Esophagus squamous epithelium (tissue), 5 donors: Measurements from ENCODE around the gene PIERCE2. TPM values are rescaled to one million over a fixed set of nuclear protein-coding genes. Genes with fewer than 3 reads are reported as not detected.
"Not testable (repeated sequence)": the region's sequence is repeated elsewhere in the genome, so short reads cannot be mapped to it uniquely, and the experiment has no call there.

Experiments used
- DNase-seq: peaks from one replicate; lab custom pipeline; 2025; lab: John Stamatoyannopoulos, UW
- H3K27ac ChIP-seq, 4 donors: fragments of 200-600 bp; sonication (generic); one replicate each; pipeline ENCODE4 v1.5.1; 2016 to 2019; ENCODE audit warnings: mild to moderate bottlenecking in 1 of 4
- H3K27me3 ChIP-seq, 4 donors: fragments of 200-600 bp; sonication (generic); 1 replicate in 3 of 4; 2 replicates in 1 of 4; pipeline versions ENCODE4 v1.5.1 to v1.6.0; 2017 to 2021; ENCODE audit warnings: antibody characterized with exemption in 1 of 4
- H3K36me3 ChIP-seq, 3 donors: fragments of 200-600 bp; sonication (generic); one replicate each; pipeline ENCODE4 v1.5.1; 2016 to 2019
- H3K4me1 ChIP-seq, 3 donors: fragments of 200-600 bp; sonication (generic); one replicate each; pipeline ENCODE4 v1.5.1; 2017 to 2019
- H3K4me3 ChIP-seq, 4 donors: fragments of 200-600 bp; sonication (generic); 1 replicate in 3 of 4; 2 replicates in 1 of 4; pipeline ENCODE4 v1.5.1; 2016 to 2019; ENCODE audit warnings: mild to moderate bottlenecking in 2 of 4, moderate library complexity in 1 of 4
- H3K9me3 ChIP-seq, 3 donors: fragments of 200-600 bp; sonication (generic); one replicate each; pipeline ENCODE4 v1.5.1; 2016 to 2019
- POLR2A ChIP-seq, 4 donors: fragments of 450-650 bp; IDR thresholded peaks; one replicate each; pipeline ENCODE4 v1.6.1; 2017; ENCODE audit warnings: antibody characterized with exemption in 4 of 4, mild to moderate bottlenecking in 4 of 4, moderate library complexity in 3 of 4
- WGBS, 2 donors: methylation state at CpG; one replicate each; pipeline ENCODE4 v1.1.5; 2018; 5-methylcytosine and 5-hydroxymethylcytosine counted together
- intact Hi-C: fragments of 100-400 bp; cut with DNase I; formaldehyde crosslinking; loops from one replicate; pipeline ENCODE4 v1.15.0; 2022
- total RNA-seq, 4 donors: library from RNA; depleted of rRNA; stranded (reverse); fragments of >200 nt; gene quantifications; one replicate each; pipeline ENCODE4 v1.1.0, GENCODE V29; 2016
- TF ChIP-seq, protein P1 (sequence below), 6 experiments: fragments of 450-650 bp in 4 of 6; fragments of 200-600 bp in 2 of 6; sonication (generic) in 2 of 6; IDR thresholded peaks; one replicate each; pipeline ENCODE4 v1.5.1; 2016 to 2019; ENCODE audit warnings: antibody characterized with exemption in 6 of 6, mild to moderate bottlenecking in 4 of 6, moderate library complexity in 4 of 6
- donor health status: DM: yes; HTN: yes; CAD: no.

PIERCE2 gene
- total RNA-seq, 4 donors from 2014 or later = 3.2 TPM; not detected in 3

DNA sequence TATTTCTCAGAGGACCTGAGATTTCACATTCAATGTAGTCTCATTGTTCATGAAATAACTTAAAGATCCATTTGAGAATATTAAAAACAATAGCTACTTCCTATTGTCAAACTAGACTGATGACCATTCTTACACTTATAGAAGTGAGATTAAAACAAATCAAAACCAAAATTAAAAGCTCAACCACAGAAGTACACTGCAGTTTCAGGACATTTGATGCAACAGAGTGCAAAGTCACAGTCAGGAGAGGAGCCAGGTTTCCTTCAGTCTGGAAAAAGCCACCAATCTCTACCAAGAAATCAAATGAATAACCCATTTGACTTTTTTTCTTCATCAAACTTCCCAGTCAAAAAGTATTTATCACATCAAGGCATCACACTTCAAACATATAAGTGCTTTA, 5.6 kb upstream of the PIERCE2 start:
- DNase-seq = no peak
- Histone ChIP-seq H3K36me3 (peaks cover 0 to 9% (median 0%) of the 10 kb centered on the region in 3 donors), H3K27me3 (no peaks in the 10 kb centered on the region), H3K4me3 (no peak overlapping the region), H3K9me3 (no peaks in the 10 kb centered on the region), H3K27ac (no peak overlapping the region), H3K4me1 (peaks cover 0 to 54% (median 24%) of the 10 kb centered on the region in 3 donors)
- intact Hi-C loops = no loop called here
- TF ChIP-seq POLR2A (IDR thresholded peaks at IDR 0.05) = no peak
- TF ChIP-seq, protein P1, sequence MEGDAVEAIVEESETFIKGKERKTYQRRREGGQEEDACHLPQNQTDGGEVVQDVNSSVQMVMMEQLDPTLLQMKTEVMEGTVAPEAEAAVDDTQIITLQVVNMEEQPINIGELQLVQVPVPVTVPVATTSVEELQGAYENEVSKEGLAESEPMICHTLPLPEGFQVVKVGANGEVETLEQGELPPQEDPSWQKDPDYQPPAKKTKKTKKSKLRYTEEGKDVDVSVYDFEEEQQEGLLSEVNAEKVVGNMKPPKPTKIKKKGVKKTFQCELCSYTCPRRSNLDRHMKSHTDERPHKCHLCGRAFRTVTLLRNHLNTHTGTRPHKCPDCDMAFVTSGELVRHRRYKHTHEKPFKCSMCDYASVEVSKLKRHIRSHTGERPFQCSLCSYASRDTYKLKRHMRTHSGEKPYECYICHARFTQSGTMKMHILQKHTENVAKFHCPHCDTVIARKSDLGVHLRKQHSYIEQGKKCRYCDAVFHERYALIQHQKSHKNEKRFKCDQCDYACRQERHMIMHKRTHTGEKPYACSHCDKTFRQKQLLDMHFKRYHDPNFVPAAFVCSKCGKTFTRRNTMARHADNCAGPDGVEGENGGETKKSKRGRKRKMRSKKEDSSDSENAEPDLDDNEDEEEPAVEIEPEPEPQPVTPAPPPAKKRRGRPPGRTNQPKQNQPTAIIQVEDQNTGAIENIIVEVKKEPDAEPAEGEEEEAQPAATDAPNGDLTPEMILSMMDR (IDR thresholded peaks at IDR 0.05) = no peak

- Histone ChIP-seq H3K27ac (no peak overlapping the region), H3K9me3 (no peaks in the 10 kb centered on the region), H3K4me3 (no peak overlapping the region), H3K36me3 (peaks cover 0 to 5% (median 0%) of the 10 kb centered on the region in 3 donors), H3K27me3 (no peaks in the 10 kb centered on the region), H3K4me1 (peaks cover 0 to 54% (median 24%) of the 10 kb centered on the region in 3 donors)
- TF ChIP-seq POLR2A (IDR thresholded peaks at IDR 0.05) = no peak
- TF ChIP-seq, protein P1 (IDR thresholded peaks at IDR 0.05) = no peak
- intact Hi-C loops = no loop called here
- no peak for DNase-seq
These were observed 4.8 kb upstream of the PIERCE2 start for GRCh38 chr15:55403531-55403930.

- Histone ChIP-seq H3K36me3 (no peaks in the 10 kb centered on the region), H3K27ac (peak overlapping the region; percentile 89 to 97 (median 96)), H3K4me1 (peaks cover 0 to 60% (median 24%) of the 10 kb centered on the region in 3 donors), H3K9me3 (no peaks in the 10 kb centered on the region), H3K4me3 (peak overlapping the region; percentile 79 to 94 (median 91)), H3K27me3 (no peaks in the 10 kb centered on the region)
- no peak for DNase-seq
- 2 to 3% methylated on average over 8 to 10 of the region's 20 CpGs for WGBS, 2 donors
- intact Hi-C loops = no loop called here
- TF ChIP-seq, protein P1 (IDR thresholded peaks at IDR 0.05) = no peak
- TF ChIP-seq POLR2A (IDR thresholded peaks at IDR 0.05) = no peak
These were observed 740 bp upstream of the PIERCE2 start for GRCh38 chr15:55407498-55408011.

GRCh38 chr15:55408976-55409375, 681 bp downstream of the PIERCE2 start:
- 57 to 63% methylated on average over 14 of the region's 14 CpGs for WGBS, 2 donors
- Histone ChIP-seq H3K4me3 (peak overlapping the region; percentile 79 to 94 (median 91)), H3K4me1 (peaks cover 0 to 46% (median 17%) of the 10 kb centered on the region in 3 donors), H3K27ac (peak overlapping the region; percentile 89 to 97 (median 96))
- DNase-seq, H3K36me3 ChIP-seq, intact Hi-C loops, H3K9me3 ChIP-seq, H3K27me3 ChIP-seq: not testable (repeated sequence)

- H3K27me3 ChIP-seq, intact Hi-C loops, H3K27ac ChIP-seq, H3K36me3 ChIP-seq, H3K4me1 ChIP-seq, H3K4me3 ChIP-seq, H3K9me3 ChIP-seq, DNase-seq: not testable (repeated sequence)
- 86 to 87% methylated on average over 8 of the region's 8 CpGs for WGBS, 2 donors
These were observed 9.4 kb downstream of the PIERCE2 start for GRCh38 chr15:55417678-55418077.

- H3K4me1 ChIP-seq = no peaks in the 10 kb centered on the region
- no peaks in the 10 kb centered on the region for H3K36me3 ChIP-seq
- TF ChIP-seq, protein P1 (IDR thresholded peaks at IDR 0.05) = no peak
- TF ChIP-seq POLR2A (IDR thresholded peaks at IDR 0.05) = no peak
- DNase-seq = no peak
- H3K27me3 ChIP-seq = no peaks in the 10 kb centered on the region
- H3K27ac ChIP-seq = no peak overlapping the region
- H3K9me3 ChIP-seq = no peaks in the 10 kb centered on the region
- intact Hi-C loops = no loop called here
- H3K4me3 ChIP-seq = no peak overlapping the region
These were observed 12.0 kb downstream of the PIERCE2 start for GRCh38 chr15:55420171-55420866.
